Sigmoid colon (tissue), 3 donors: ENCODE measurements around the gene FMNL2.

ENCODE experiments used
- POLR2A ChIP-seq, 2 donors: fragments of 450-650 bp; IDR thresholded peaks; one replicate each; pipeline ENCODE4 v1.6.1; 2016; ENCODE audit warnings: antibody characterized with exemption in 2 of 2, mild to moderate bottlenecking in 2 of 2, moderate library complexity in 2 of 2
- TF ChIP-seq, protein P1 (sequence below), 4 experiments: fragments of 450-650 bp in 3 of 4; fragments of 200-600 bp in 1 of 4; IDR thresholded peaks; one replicate each; pipeline ENCODE4 v1.5.1; 2016 to 2019; ENCODE audit warnings: antibody characterized with exemption in 4 of 4, mild to moderate bottlenecking in 3 of 4, moderate library complexity in 2 of 4

DNA sequence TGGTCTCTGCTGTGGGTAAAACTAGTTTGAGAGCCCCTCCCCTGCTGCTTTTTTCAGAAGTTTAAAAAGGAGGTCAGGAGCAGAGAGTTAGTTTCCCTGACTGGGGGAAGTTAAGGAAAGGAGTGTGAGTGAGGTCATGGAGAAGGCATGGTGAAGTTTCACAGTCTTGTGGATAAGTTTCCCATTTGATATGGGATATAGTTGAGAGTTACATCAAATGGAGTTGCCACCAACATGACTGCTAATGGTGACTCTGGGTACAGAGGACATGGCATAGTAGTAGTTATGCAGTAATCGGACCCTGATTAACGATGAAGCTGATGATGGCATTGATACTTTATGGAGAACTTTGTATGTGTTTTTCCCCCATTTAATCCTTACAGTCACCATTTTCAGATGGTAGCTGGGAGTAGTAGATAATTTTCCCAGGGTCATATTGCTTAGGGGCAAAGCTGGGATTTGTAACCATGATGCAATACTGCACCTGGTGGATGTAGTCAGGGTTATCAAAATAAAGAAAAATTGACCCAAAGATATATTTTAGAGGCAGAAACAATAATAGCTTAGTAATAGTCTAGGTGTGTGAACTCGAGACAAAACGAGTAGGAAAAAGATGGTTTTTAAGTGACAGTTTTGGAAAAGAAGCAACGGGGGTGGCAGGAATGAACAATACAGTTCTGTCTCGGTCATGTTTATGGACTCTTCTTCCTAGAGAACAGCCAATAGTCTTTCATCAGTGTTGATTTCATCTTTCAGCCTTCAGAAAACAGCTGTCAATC is 74.6 kb downstream of the FMNL2 start:
- no peak for TF ChIP-seq POLR2A (IDR thresholded peaks at IDR 0.05)
- TF ChIP-seq, protein P1, sequence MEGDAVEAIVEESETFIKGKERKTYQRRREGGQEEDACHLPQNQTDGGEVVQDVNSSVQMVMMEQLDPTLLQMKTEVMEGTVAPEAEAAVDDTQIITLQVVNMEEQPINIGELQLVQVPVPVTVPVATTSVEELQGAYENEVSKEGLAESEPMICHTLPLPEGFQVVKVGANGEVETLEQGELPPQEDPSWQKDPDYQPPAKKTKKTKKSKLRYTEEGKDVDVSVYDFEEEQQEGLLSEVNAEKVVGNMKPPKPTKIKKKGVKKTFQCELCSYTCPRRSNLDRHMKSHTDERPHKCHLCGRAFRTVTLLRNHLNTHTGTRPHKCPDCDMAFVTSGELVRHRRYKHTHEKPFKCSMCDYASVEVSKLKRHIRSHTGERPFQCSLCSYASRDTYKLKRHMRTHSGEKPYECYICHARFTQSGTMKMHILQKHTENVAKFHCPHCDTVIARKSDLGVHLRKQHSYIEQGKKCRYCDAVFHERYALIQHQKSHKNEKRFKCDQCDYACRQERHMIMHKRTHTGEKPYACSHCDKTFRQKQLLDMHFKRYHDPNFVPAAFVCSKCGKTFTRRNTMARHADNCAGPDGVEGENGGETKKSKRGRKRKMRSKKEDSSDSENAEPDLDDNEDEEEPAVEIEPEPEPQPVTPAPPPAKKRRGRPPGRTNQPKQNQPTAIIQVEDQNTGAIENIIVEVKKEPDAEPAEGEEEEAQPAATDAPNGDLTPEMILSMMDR (IDR thresholded peaks at IDR 0.05): no peak
